Keratinocyte (primary cell): ENCODE measurements around the gene MAN2B1. TPM values are rescaled to one million over a fixed set of nuclear protein-coding genes. Genes with fewer than 3 reads are reported as not detected.
"Not testable (repeated sequence)": the region's sequence is repeated elsewhere in the genome, so short reads cannot be mapped to it uniquely, and the experiment has no call there.

Source experiments
- DNase-seq: peaks from one replicate; pipeline ENCODE4 v3.0.0-alpha.2; 2011; ENCODE audit warnings: low read depth, missing footprints, low spot score
- FAIRE-seq: peaks from 2 replicates; lab custom pipeline; 2011; peaks lifted over from hg19 to GRCh38; lab: Jason Lieb, UNC
- H2AFZ ChIP-seq: 2 replicates; pipeline ENCODE4 v1.6.0; 2012; ENCODE audit warnings: low read length, control low read depth, inconsistent platforms; ENCODE audit not compliant: control insufficient read depth
- H3K27ac ChIP-seq: 2 replicates; pipeline ENCODE4 v1.5.1; 2011; ENCODE audit warnings: low read length; ENCODE audit not compliant: control insufficient read depth, insufficient read depth
- H3K27me3 ChIP-seq: 3 replicates; pipeline ENCODE4 v1.6.0; 2011; ENCODE audit warnings: low read length; ENCODE audit not compliant: control insufficient read depth, insufficient read depth; ENCODE audit errors: extremely low read depth
- H3K36me3 ChIP-seq, 2 experiments: 2 replicates in 1 of 2; 3 replicates in 1 of 2; pipeline ENCODE4 v1.5.1; 2011; ENCODE audit warnings: low read length in 2 of 2, mild to moderate bottlenecking in 1 of 2; ENCODE audit not compliant: control insufficient read depth in 2 of 2, insufficient read depth in 2 of 2; ENCODE audit errors: extremely low read depth in 1 of 2
- H3K4me1 ChIP-seq: 3 replicates; pipeline ENCODE4 v1.5.1; 2011; ENCODE audit warnings: low read length; ENCODE audit not compliant: control insufficient read depth, insufficient read depth; ENCODE audit errors: extremely low read depth
- H3K4me2 ChIP-seq: 3 replicates; pipeline ENCODE4 v1.6.0; 2011; ENCODE audit warnings: low read depth, low read length; ENCODE audit not compliant: control insufficient read depth, insufficient read depth; ENCODE audit errors: extremely low read depth
- H3K4me3 ChIP-seq, 3 experiments: fragments of 200-600 bp in 1 of 3; sonication (generic) in 1 of 3; 2 replicates in 2 of 3; 3 replicates in 1 of 3; pipeline ENCODE4 v1.5.1; 2011 to 2016; ENCODE audit warnings: low read length in 3 of 3, mild to moderate bottlenecking in 3 of 3, control low read depth in 2 of 3, inconsistent platforms in 1 of 3, low read depth in 1 of 3, mixed read lengths in 1 of 3, mixed run types in 1 of 3, moderate library complexity in 1 of 3; ENCODE audit not compliant: control insufficient read depth in 2 of 3, insufficient read depth in 2 of 3; ENCODE audit errors: extremely low read depth in 1 of 3
- H3K79me2 ChIP-seq: 2 replicates; pipeline ENCODE4 v1.6.0; 2012; ENCODE audit warnings: low read length; ENCODE audit not compliant: control insufficient read depth, insufficient read depth
- H3K9ac ChIP-seq: 3 replicates; pipeline ENCODE4 v1.6.0; 2011; ENCODE audit warnings: low read length; ENCODE audit not compliant: control insufficient read depth, insufficient read depth; ENCODE audit errors: extremely low read depth
- H3K9me1 ChIP-seq: 3 replicates; pipeline ENCODE4 v1.6.0; 2011; ENCODE audit warnings: low read length; ENCODE audit not compliant: control insufficient read depth, insufficient read depth; ENCODE audit errors: extremely low read depth
- H3K9me3 ChIP-seq: 2 replicates; pipeline ENCODE4 v1.5.1; 2012; ENCODE audit warnings: low read depth, low read length; ENCODE audit not compliant: control insufficient read depth
- H4K20me1 ChIP-seq: 3 replicates; pipeline ENCODE4 v1.6.0; 2011; ENCODE audit warnings: low read length; ENCODE audit not compliant: control insufficient read depth, insufficient read depth; ENCODE audit errors: extremely low read depth
- EZH2 ChIP-seq: IDR thresholded peaks from one replicate; pipeline ENCODE4 v1.6.1; 2012; ENCODE audit warnings: inconsistent platforms, mild to moderate bottlenecking, low read length, moderate library complexity
- dilution Hi-C: fragments of 300-500 bp; cut with MboI; formaldehyde crosslinking; loops from one replicate; pipeline ENCODE4 v1.7.0; 2020; ENCODE audit warnings: low sequenced_read_pairs; ENCODE audit not compliant: extremely low pct_ligation_motif_present
- polyA plus RNA-seq, 5 experiments: library from polyadenylated mRNA; depleted of rRNA in 3 of 5; stranded (reverse) in 3 of 5; stranded (forward) in 1 of 5; unstranded in 1 of 5; fragments of >200 nt; gene quantifications; 1 replicate in 1 of 5; 2 replicates in 3 of 5; 3 replicates in 1 of 5; pipeline versions ENCODE4 v1.2.1 to v1.2.3, GENCODE V29; 2011 to 2012; ENCODE audit warnings: missing spikeins in 2 of 5, low read depth in 1 of 5, low replicate concordance in 1 of 5
- TF ChIP-seq, protein P1 (sequence below), 3 experiments: IDR thresholded peaks in 1 of 3; conservative IDR thresholded peaks in 1 of 3; optimal IDR thresholded peaks in 1 of 3; 2 replicates in 2 of 3; 3 replicates in 1 of 3; pipeline versions ENCODE3 to v1.5.1; 2011; ENCODE audit warnings: low read length in 3 of 3, mild to moderate bottlenecking in 3 of 3, moderate library complexity in 2 of 3, control low read depth in 1 of 3, inconsistent platforms in 1 of 3; ENCODE audit not compliant: insufficient read depth in 2 of 3; ENCODE audit errors: extremely low read depth in 1 of 3

The MAN2B1 gene
- polyA plus RNA-seq, 1 donor (not counting 4 experiments of a cell fraction or from before 2014, with no cell fraction given) = 17.0 TPM

DNA sequence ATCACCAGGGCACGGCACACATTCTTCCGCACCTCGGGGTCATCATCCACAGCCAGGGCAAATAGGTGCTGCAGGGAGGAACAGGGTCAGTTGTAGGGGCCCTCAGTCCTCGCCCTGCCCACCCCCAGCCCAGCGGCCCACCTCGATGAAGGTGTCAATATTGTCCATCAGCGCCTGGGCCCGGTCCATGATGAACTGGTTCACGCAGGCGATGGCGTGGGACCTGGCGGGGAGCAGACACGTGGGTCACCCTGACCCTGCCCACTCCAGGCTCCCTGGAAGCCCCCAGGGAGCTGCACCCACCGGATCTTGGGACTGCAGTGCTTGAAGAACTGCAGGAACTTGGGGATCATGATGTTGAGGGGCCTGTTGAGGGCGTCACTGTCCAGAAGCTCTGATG is 48.6 kb upstream of the MAN2B1 start:
- TF ChIP-seq, protein P1, sequence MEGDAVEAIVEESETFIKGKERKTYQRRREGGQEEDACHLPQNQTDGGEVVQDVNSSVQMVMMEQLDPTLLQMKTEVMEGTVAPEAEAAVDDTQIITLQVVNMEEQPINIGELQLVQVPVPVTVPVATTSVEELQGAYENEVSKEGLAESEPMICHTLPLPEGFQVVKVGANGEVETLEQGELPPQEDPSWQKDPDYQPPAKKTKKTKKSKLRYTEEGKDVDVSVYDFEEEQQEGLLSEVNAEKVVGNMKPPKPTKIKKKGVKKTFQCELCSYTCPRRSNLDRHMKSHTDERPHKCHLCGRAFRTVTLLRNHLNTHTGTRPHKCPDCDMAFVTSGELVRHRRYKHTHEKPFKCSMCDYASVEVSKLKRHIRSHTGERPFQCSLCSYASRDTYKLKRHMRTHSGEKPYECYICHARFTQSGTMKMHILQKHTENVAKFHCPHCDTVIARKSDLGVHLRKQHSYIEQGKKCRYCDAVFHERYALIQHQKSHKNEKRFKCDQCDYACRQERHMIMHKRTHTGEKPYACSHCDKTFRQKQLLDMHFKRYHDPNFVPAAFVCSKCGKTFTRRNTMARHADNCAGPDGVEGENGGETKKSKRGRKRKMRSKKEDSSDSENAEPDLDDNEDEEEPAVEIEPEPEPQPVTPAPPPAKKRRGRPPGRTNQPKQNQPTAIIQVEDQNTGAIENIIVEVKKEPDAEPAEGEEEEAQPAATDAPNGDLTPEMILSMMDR (optimal IDR thresholded peaks at IDR 0.05 in 1 of 3, IDR thresholded peaks at IDR 0.05 in 1 of 3, conservative IDR thresholded peaks at IDR 0.05 in 1 of 3; ENCODE audit: extremely low read depth in 1 of 3, insufficient read depth in 2 of 3, low read length in 3 of 3) = no peak
- no peak for TF ChIP-seq EZH2
- peaks cover 14% of the 10 kb centered on the region for H4K20me1 ChIP-seq
- DNase-seq (no peak), FAIRE-seq (no peak)
- H3K4me1 ChIP-seq = peaks cover 7% of the 10 kb centered on the region
- no peaks in the 10 kb centered on the region for H3K27me3 ChIP-seq
- H2AFZ ChIP-seq = no peak overlapping the region
- no peak overlapping the region for H3K27ac ChIP-seq
- peaks cover 49 to 67% of the 10 kb centered on the region in 2 experiments for H3K36me3 ChIP-seq
- no peak overlapping the region for H3K4me3 ChIP-seq
- no peak overlapping the region for H3K9ac ChIP-seq
- H3K4me2 ChIP-seq = no peak overlapping the region
- no peaks in the 10 kb centered on the region for H3K9me1 ChIP-seq
- dilution Hi-C loops = no loop called here
- H3K9me3 ChIP-seq = no peaks in the 10 kb centered on the region
- peaks cover 60% of the 10 kb centered on the region for H3K79me2 ChIP-seq

GRCh38 chr19:12713304-12713703 is 46.8 kb upstream of the MAN2B1 start:
- H3K4me2 ChIP-seq, FAIRE-seq: not testable (repeated sequence)

DNA sequence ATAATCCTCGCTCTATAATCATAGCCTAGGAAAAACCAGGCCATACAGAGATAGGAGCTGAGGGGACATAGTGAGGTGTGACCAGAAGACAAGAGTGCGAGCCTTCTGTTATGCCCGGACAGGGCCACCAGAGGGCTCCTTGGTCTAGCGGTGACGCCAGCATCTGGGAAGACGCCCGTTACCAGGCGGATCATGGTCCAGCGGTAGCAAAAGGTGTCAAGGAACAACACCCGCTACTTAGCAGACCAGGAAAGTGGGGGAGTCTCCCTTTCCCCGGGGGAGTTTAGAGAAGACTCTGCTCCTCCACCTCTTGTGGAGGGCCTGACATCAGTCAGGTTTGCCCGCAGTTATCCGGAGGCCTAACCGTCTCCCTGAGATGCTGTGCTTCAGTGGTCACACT is 45.5 kb upstream of the MAN2B1 start:
- H3K9me1 ChIP-seq, H3K27ac ChIP-seq, FAIRE-seq, H3K9ac ChIP-seq, H3K27me3 ChIP-seq, dilution Hi-C loops, H2AFZ ChIP-seq, DNase-seq, H3K4me2 ChIP-seq, H3K9me3 ChIP-seq, H3K4me3 ChIP-seq, H3K4me1 ChIP-seq: not testable (repeated sequence)
- Histone ChIP-seq H4K20me1 (peaks cover 10% of the 10 kb centered on the region), H3K79me2 (peaks cover 33% of the 10 kb centered on the region), H3K36me3 (peaks cover 48 to 61% of the 10 kb centered on the region in 2 experiments)

More at GRCh38 chr19:12713304-12713703, 46.8 kb upstream of the MAN2B1 start:
- dilution Hi-C loops, DNase-seq, H3K9me1 ChIP-seq, H3K27me3 ChIP-seq, H3K27ac ChIP-seq, H2AFZ ChIP-seq, H3K9ac ChIP-seq, H3K4me3 ChIP-seq, H3K9me3 ChIP-seq, H3K4me1 ChIP-seq: not testable (repeated sequence)
- Histone ChIP-seq H4K20me1 (peaks cover 11% of the 10 kb centered on the region), H3K79me2 (peaks cover 43% of the 10 kb centered on the region), H3K36me3 (peaks cover 52 to 63% of the 10 kb centered on the region in 2 experiments)
